ENCODE measurements around the gene HIPK3. TPM values are rescaled to one million over a fixed set of nuclear protein-coding genes. Genes with fewer than 3 reads are reported as not detected.
A peak's percentile ranks its signal among the peaks of the same experiment; 100 is the strongest.

The HIPK3 gene
- total and polyA plus RNA-seq, 9 of the 15 experiments (the other 6 are each of a cell fraction or from before 2014, with no cell fraction given) = 2.3 to 19.6 (median 7.5) TPM

- TF ChIP-seq TCF7 (IDR thresholded peaks at IDR 0.05; ENCODE audit: borderline replicate concordance) (no peak), DNMT1 (IDR thresholded peaks at IDR 0.05) (no peak), HMGXB4 (CRISPR knock-in tag; IDR thresholded peaks at IDR 0.05) (peak; percentile 31; the same call in 1 of the 2 replicates), PTRF (tag; IDR thresholded peaks at IDR 0.05) (no peak), ZBTB26 (CRISPR knock-in tag; IDR thresholded peaks at IDR 0.05) (peak; percentile 51; the same call in 1 of the 2 replicates), ZKSCAN8 (CRISPR knock-in tag; IDR thresholded peaks at IDR 0.05) (no peak), CREB5 (CRISPR knock-in tag; IDR thresholded peaks at IDR 0.05) (no peak), HBP1 (CRISPR knock-in tag; IDR thresholded peaks at IDR 0.05) (0 out of 2 replicates have a peak, but pooled peaks have one; percentile 43), ZBTB34 (CRISPR knock-in tag; IDR thresholded peaks at IDR 0.05) (no peak), ZNF124 (CRISPR knock-in tag; IDR thresholded peaks at IDR 0.05) (no peak), RREB1 (CRISPR knock-in tag; IDR thresholded peaks at IDR 0.05) (no peak), TAF7 (tag; IDR thresholded peaks at IDR 0.05) (0 out of 2 replicates have a peak, but pooled peaks have one; percentile 20)
Observed at GRCh38 chr11:33257897-33258630, 883 bp downstream of the HIPK3 start (continued).
